SJCRH30 (cell line): Measurements from ENCODE around the gene PGBD1. TPM values are rescaled to one million over a fixed set of nuclear protein-coding genes. Genes with fewer than 3 reads are reported as not detected.

ENCODE experiments used
- DNase-seq, 2 experiments: peaks; one replicate each; pipeline ENCODE4 v3.0.0-alpha.2; 2015 to 2020
- H3K27ac ChIP-seq: fragments of 250-450 bp; sonication (Bioruptor Pico); 2 replicates; pipeline ENCODE4 v1.5.1; 2020; ENCODE audit warnings: mild to moderate bottlenecking, moderate library complexity
- H3K27me3 ChIP-seq: fragments of 250-450 bp; sonication (Bioruptor Pico); 2 replicates; pipeline ENCODE4 v1.5.1; 2020; ENCODE audit warnings: mild to moderate bottlenecking, moderate library complexity
- H3K36me3 ChIP-seq: fragments of 250-450 bp; sonication (Bioruptor Pico); 2 replicates; pipeline ENCODE4 v1.5.1; 2020; ENCODE audit warnings: mild to moderate bottlenecking, moderate library complexity
- H3K4me1 ChIP-seq: fragments of 250-450 bp; sonication (Bioruptor Pico); 2 replicates; pipeline ENCODE4 v1.5.1; 2020; ENCODE audit warnings: mild to moderate bottlenecking, moderate library complexity
- H3K4me3 ChIP-seq: fragments of 250-450 bp; sonication (Bioruptor Pico); 2 replicates; pipeline ENCODE4 v1.5.1; 2020; ENCODE audit warnings: mild to moderate bottlenecking, moderate library complexity
- H3K9me3 ChIP-seq: fragments of 250-450 bp; sonication (Bioruptor Pico); replicated peaks from 2 replicates; pipeline ENCODE4 v1.5.1; 2020; ENCODE audit warnings: mild to moderate bottlenecking, moderate library complexity
- total RNA-seq: library from RNA; depleted of rRNA; stranded (reverse); fragments of >200 nt; shearing (Covaris generic); gene quantifications from 2 replicates; pipeline ENCODE4 v1.2.3, GENCODE V29; 2014

Gene PGBD1
- total RNA-seq, 1 experiment from 2014 or later = 11.2 TPM

DNA sequence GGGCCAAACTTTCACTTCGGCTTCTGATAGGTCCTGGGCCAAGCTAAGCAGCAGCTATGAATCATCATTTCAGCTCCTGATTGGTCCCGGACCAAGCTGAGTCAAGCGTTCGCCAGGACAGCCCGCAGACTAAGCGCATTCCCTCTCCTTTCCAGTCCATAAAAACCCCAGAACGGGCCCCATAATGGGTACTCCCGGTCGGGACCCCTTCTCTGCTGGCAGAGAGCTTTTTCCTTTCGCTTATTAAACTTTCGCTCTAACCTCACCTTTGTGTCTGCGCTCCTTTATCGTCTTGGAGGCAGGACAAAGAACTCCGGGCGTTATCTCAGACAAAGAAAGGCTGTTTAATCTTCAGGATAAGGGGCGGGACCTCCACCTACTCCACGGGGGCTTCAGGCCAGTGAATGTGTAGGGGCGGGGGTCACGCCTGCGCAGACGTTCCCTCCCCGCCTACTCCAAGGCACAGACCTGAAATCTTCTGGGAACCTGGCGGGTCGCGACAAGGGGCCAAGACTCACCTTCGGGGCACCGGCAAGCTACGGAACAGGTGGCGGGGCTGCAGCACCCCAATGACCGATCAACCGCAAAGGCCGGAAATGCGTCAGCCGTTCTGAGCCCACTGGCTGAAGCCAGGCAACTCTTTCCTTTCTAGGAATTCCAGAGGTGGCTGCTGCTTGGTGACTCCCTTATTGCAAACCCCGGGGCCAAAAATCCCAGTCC is 54.4 kb downstream of the PGBD1 start, which contains the start of gene ZSCAN31:
ZSCAN31 (minus strand) TSS at position 585 of the 720 bp plus-strand sequence. CDS start 6,465 bp downstream, outside the sequence.
- H3K27ac ChIP-seq = peak within 1 kb of the TSS; percentile 95
- no peaks in the 10 kb centered on the region for H3K36me3 ChIP-seq
- H3K4me3 ChIP-seq = peak within 1 kb of the TSS; percentile 68
- H3K9me3 ChIP-seq = no peaks in the 10 kb centered on the region
- peaks cover 7% of the 10 kb centered on the region; the same call in 1 of the 2 replicates for H3K4me1 ChIP-seq
- H3K27me3 ChIP-seq = no peaks in the 10 kb centered on the region
- DNase-seq = peak; percentile 95 to 98

DNA sequence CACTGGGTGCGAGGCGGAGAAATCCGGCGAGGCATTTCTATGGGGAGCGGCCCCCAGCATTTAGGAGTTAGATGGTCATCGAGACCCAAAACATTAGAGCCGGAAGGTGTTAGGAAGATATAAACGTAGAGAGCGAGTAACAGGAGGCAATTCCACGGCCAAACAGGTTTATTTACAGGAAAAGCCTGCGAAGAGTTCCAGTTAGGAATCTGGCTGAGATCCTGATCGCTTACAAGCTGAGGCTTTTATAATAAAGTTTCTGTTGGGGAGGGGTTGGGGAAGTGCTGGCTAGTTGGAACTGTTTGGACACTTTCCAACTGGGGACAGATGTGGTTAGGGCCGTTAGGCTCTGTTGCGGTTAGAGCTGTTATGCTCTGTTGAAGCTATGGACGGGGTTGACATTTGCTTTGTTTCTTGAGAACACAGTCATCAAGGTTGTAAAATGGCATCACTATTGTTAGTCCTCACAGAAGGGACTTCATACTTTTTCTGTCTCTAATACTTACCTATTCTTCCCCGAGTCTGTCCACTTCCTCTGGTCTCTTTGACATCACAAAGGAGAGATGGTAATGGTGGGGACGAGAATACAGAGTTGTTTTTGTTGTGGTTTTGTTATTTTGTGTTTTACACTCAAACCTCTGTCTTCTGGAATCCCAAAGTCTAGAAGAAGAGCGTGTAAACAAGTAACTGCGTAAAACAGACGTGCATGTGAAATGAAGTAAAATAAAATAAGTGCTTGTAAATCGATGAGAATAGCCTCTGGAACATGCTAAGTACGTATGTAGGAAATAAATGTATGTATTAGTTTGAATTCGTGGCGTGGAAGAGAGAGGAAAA is 55.1 kb downstream of the PGBD1 start:
- Histone ChIP-seq H3K27me3 (no peaks in the 10 kb centered on the region), H3K4me3 (peak overlapping the region; percentile 68), H3K27ac (peak overlapping the region; percentile 95), H3K4me1 (peaks cover 7% of the 10 kb centered on the region; the same call in 1 of the 2 replicates), H3K36me3 (no peaks in the 10 kb centered on the region), H3K9me3 (no peaks in the 10 kb centered on the region)
- peak; percentile 64 to 82 for DNase-seq

DNA sequence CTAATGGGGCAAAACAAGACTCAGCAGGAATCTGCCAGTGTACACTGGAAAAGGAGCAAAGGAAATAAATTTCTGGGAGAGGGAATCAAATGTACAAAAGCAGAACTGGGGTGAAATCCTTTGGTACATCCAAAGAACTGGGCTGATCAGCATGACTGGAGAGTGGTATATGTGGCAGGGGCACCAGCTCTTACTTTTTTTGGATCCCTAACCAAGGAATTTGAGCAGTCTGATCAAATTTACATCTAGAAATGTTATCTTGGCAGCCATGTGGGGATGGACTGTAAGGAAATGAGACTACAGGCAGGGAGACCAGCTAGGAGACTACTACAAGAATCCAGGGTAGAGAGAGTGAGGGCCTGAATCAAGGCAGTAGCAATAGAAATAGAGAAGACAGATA is 55.7 kb downstream of the PGBD1 start:
- Histone ChIP-seq H3K9me3 (no peaks in the 10 kb centered on the region), H3K27me3 (no peaks in the 10 kb centered on the region), H3K36me3 (no peaks in the 10 kb centered on the region), H3K27ac (peak overlapping the region; percentile 95), H3K4me3 (peak overlapping the region; percentile 68), H3K4me1 (peaks cover 7% of the 10 kb centered on the region; the same call in 1 of the 2 replicates)
- DNase-seq = peak in 1 of 2 experiments; percentile 8

DNA sequence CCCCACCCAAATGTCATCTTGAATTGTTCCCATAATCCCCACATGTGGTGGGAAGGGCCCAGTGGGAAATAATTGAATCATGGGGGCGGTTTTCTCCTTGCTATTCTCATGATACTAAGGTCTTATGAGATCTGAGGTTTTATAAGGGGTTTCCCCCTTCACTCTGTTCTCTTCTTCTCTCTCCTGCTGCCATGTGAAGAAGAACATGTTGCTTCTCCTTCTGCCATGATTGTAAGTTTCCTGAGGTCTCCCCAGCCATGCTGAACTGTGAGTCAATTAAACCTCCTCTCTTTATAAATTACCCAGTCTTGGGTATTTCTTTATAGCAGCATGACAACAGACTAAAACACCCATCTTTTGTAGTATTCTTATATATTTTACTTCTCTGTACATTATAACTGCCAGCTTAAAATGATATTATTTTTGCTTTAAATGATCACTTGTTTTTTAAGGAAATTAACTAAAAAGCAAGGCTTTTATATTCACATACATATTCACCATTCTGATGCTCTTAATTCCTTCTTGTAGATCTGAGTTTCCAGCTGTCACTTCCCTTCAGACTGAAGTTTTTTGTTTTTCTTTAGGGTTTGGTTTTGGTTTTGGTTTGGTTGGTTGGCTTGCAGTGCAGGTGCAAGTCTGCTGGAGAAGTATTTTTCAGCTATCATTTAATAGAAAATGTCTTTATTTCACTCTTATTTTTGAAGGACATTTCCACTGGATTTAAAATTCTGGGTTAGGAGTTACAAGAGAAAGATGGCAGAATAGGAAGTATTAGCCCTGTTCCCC is 59.1 kb downstream of the PGBD1 start:
- Histone ChIP-seq H3K36me3 (no peaks in the 10 kb centered on the region), H3K27ac (no peak overlapping the region), H3K4me3 (no peak overlapping the region), H3K27me3 (no peaks in the 10 kb centered on the region), H3K9me3 (no peaks in the 10 kb centered on the region), H3K4me1 (peaks cover 7% of the 10 kb centered on the region; the same call in 1 of the 2 replicates)
- no peak for DNase-seq

DNA sequence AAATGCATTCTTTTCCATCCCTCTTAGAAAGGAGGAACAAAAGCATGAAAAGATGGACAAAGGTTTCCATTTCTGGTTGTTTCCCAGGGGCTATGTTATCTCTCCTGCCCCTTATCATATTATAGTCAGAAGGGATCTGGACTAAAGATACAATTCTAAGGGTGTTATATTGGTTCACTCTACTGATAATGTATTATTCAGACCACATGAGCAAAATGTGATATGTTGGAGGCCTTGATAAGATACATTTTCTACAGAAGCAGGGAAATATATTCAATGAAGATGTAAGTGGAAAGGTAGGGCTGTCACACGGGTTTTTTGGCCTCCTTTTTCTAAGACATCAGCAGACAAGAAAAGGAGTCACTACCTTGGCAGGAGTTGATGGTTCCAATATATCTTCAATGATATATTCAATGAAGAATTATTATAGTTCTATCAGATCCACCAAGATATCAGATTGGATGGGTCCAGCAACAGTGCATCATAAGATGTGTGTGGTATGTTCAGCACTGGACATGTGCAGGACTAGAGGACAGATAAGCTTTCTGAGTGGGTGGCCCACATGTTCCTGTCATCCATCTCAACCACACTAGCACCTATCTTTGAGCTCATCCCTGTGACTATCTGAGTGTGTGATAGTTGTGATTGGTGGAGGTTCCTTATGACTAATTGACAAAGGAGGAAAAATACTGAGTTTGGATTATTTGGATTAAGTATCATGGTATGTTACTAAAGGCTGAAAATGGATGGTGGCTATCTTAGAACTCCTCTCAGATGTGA is 62.7 kb downstream of the PGBD1 start:
- Histone ChIP-seq H3K4me3 (no peak overlapping the region), H3K4me1 (no peaks in the 10 kb centered on the region), H3K9me3 (no peaks in the 10 kb centered on the region), H3K27ac (no peak overlapping the region), H3K27me3 (no peaks in the 10 kb centered on the region), H3K36me3 (no peaks in the 10 kb centered on the region)
- no peak for DNase-seq

DNA sequence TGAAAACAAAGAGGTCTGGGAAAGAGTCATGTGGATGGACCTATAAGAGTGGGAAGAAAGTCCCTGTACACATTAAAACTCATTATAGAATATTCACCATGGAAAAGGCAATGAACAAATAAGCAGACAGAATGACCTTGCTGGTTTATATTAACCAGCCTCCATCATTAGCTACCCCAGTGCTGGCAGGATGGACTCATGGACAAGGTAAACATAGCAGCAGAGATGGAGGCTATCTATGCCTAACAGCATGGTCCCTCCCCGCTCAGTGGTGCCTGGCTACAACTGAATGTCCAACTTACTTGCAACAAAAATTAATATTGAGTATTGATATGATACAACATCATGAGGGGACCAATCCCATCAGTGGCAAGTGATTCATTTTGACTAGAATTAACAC is 63.8 kb downstream of the PGBD1 start:
- DNase-seq = no peak
- Histone ChIP-seq H3K9me3 (no peaks in the 10 kb centered on the region), H3K4me1 (no peaks in the 10 kb centered on the region), H3K4me3 (no peak overlapping the region), H3K27ac (no peak overlapping the region), H3K27me3 (no peaks in the 10 kb centered on the region), H3K36me3 (no peaks in the 10 kb centered on the region)

DNA sequence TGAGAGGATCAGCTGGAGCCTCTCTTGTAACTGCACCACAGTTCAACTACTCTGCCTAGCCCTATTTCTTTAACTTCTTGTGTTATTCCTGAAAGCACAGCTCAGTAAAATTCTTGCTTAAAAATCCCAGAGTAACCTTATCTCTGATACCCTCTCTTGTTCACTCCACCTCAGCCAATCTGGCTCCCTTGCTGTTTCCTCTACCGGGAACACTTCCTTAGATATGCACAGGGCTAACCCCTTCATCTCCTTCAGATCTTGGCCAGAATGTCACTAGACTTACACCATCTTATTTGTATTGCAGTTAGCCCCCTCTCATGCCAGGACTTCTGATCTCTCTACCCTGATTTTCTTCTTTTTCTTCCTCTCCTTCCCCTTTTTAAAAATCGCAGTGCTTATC is 65.7 kb downstream of the PGBD1 start:
- DNase-seq = no peak
- Histone ChIP-seq H3K4me1 (no peaks in the 10 kb centered on the region), H3K36me3 (no peaks in the 10 kb centered on the region), H3K27ac (no peak overlapping the region), H3K9me3 (no peaks in the 10 kb centered on the region), H3K27me3 (no peaks in the 10 kb centered on the region), H3K4me3 (no peak overlapping the region)

DNA sequence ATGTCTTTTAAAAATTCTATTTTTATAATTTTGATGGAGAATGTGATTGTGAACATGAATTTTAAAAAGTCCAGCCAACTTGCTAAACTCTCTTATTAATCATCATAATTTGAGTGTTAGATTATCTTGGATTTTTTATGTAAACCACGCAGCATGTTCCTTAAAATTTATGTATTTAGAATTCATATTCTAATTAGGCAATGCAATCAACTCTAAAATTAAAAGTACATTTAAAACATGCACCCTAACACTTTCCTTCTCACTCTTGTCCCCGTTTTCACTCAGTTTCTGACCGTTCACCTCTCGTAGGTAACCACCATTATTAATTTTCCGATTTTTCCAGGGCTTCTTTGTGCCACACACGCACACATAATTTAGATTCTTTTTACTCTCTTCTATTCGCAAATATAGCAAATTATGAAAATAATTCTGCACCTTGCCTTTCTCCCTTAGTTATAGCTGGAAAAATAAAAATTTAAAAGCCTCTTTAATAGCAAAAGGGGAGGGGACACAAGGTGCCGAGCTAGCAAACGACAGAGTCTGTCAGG is 68.0 kb downstream of the PGBD1 start:
- DNase-seq = no peak
- no peaks in the 10 kb centered on the region for H3K4me1 ChIP-seq
- H3K27me3 ChIP-seq = no peaks in the 10 kb centered on the region
- peak overlapping the region; percentile 72 for H3K4me3 ChIP-seq
- no peaks in the 10 kb centered on the region for H3K36me3 ChIP-seq
- H3K27ac ChIP-seq = peak overlapping the region; percentile 38; the same call in 1 of the 2 replicates
- no peaks in the 10 kb centered on the region for H3K9me3 ChIP-seq

DNA sequence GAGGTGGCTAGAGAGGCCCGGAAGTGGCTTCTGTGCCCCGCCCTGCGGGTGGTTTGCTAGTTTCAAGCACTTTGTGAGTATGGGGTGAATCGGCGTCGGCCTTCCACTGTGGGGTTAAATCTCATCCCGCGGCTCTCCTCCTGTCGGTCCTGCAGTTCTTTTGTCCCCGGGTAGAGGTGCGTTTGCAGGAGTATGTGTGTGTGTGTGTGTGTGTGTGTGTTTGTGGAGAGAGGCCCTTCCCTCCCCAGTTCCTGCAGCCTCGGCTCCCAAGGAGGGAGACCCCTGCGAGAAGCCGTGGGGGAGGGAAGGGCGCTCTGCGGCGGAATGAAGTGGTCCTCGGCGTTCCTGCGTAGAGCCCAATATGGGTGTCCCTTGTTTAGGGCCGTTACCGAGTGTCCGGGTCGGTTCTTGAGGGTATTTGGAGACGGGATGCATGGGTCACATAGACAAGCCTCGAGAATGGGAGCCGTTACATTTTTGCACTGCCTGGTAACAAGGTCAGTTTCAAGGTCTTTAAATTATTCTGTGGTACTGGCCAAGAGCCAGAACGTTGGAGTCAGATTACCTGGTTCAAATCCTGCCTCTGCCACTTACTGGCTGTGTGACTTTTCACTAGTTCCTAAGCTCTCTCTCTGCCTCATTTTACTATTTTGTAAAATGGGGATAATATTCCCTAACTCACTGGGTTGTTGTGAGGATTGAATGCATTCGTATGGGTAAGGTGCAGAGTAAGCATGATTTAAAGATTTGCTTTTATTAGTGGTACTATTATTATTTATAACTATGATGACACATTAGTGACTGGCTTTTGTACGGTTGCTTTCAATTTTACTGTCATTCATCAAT is 68.7 kb downstream of the PGBD1 start, which contains the start of gene ZKSCAN3:
ZKSCAN3 (plus strand) TSS at position 56 of the 846 bp plus-strand sequence. CDS start 9,640 bp downstream, outside the sequence.
- peak within 1 kb of the TSS; percentile 72 for H3K4me3 ChIP-seq
- H3K9me3 ChIP-seq = no peaks in the 10 kb centered on the region
- no peaks in the 10 kb centered on the region for H3K27me3 ChIP-seq
- H3K27ac ChIP-seq = peak within 1 kb of the TSS; percentile 38; the same call in 1 of the 2 replicates
- no peaks in the 10 kb centered on the region for H3K4me1 ChIP-seq
- DNase-seq = peak; percentile 83
- H3K36me3 ChIP-seq = no peaks in the 10 kb centered on the region

DNA sequence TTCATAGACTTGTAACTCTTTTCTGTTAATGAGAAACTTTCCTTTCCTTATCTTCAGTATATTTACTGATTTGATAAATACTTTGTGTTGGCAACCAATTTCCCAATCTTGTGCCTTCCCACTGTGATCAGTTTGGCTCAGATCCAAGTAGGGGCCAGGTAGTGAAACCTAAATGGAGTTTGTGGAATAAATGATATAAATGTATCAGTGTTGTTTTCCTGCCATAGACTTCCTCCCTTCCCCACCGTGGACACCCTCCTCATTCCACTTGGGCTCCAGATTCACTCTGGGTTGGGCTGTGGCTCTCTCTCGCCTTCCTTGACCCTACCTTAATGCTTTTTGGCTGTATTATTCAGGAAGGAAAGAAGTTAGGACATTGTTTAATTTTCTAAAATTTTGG is 69.7 kb downstream of the PGBD1 start:
- no peaks in the 10 kb centered on the region for H3K9me3 ChIP-seq
- H3K4me3 ChIP-seq = no peak overlapping the region; the same call in 1 of the 2 replicates
- H3K4me1 ChIP-seq = no peaks in the 10 kb centered on the region
- H3K27me3 ChIP-seq = no peaks in the 10 kb centered on the region
- H3K27ac ChIP-seq = no peak overlapping the region
- DNase-seq = no peak
- H3K36me3 ChIP-seq = no peaks in the 10 kb centered on the region

DNA sequence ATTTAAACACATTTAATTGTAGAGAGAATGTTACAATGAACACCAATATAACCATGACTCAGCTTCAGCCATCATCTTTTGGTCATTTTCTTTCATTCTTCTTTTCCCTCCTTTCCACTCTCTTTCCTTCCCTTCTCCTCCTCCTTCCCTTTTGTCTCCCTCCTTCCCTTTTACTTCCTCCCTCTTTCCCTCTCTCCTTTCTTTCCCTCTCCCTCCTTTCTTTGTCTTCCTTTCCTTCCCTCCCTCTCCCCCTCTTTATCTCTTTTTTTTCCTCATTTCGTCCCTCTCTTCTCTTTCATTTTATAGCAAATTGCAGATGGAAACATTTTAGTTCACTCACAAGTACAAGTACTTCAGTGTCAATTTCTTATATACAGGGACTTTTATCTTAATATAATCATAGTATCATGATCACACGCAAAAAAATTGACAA is 70.1 kb downstream of the PGBD1 start:
- Histone ChIP-seq H3K4me1 (no peaks in the 10 kb centered on the region), H3K27ac (no peak overlapping the region), H3K27me3 (no peaks in the 10 kb centered on the region), H3K36me3 (no peaks in the 10 kb centered on the region), H3K9me3 (no peaks in the 10 kb centered on the region), H3K4me3 (no peak overlapping the region)
- DNase-seq = no peak
